ENCODE data around the gene ADD2.

GRCh38 chr2:70646420-70646818, 121.6 kb downstream of the ADD2 start:
- TF ChIP-seq, protein P1, sequence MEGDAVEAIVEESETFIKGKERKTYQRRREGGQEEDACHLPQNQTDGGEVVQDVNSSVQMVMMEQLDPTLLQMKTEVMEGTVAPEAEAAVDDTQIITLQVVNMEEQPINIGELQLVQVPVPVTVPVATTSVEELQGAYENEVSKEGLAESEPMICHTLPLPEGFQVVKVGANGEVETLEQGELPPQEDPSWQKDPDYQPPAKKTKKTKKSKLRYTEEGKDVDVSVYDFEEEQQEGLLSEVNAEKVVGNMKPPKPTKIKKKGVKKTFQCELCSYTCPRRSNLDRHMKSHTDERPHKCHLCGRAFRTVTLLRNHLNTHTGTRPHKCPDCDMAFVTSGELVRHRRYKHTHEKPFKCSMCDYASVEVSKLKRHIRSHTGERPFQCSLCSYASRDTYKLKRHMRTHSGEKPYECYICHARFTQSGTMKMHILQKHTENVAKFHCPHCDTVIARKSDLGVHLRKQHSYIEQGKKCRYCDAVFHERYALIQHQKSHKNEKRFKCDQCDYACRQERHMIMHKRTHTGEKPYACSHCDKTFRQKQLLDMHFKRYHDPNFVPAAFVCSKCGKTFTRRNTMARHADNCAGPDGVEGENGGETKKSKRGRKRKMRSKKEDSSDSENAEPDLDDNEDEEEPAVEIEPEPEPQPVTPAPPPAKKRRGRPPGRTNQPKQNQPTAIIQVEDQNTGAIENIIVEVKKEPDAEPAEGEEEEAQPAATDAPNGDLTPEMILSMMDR (IDR thresholded peaks at IDR 0.05): no peak
- no peak for TF ChIP-seq EZH2 (IDR thresholded peaks at IDR 0.05)

Measured in neural progenitor cell (in vitro differentiated cells).